Psoas muscle (tissue), 8 donors: ENCODE results near the gene OXER1. TPM values are rescaled to one million over a fixed set of nuclear protein-coding genes. Genes with fewer than 3 reads are reported as not detected.

Source experiments
- ATAC-seq, 4 donors: fragments of 200-7000 bp; cut with Tn5 transposase; one replicate each; pipeline ENCODE4 v1.9.1; 2020; ENCODE audit warnings: moderate library complexity in 3 of 4, mild to moderate bottlenecking in 2 of 4
- DNase-seq, 2 donors: peaks; one replicate each; pipeline ENCODE4 v3.0.0-alpha.2; 2020
- H3K27ac ChIP-seq: fragments of 200-600 bp; one replicate; pipeline ENCODE4 v1.8.0; 2022
- H3K27me3 ChIP-seq, 3 donors: fragments of 200-600 bp in 1 of 3; one replicate each; pipeline versions ENCODE4 v1.6.1 to v1.8.0; 2013 to 2022; ENCODE audit warnings: low read length in 2 of 3, mild to moderate bottlenecking in 2 of 3, moderate library complexity in 1 of 3; ENCODE audit not compliant: insufficient read depth in 3 of 3
- H3K36me3 ChIP-seq, 2 donors: fragments of 200-600 bp in 1 of 2; one replicate each; pipeline versions ENCODE4 v1.6.1 to v1.8.0; 2013 to 2022; ENCODE audit warnings: low read depth in 1 of 2, mild to moderate bottlenecking in 1 of 2, moderate library complexity in 1 of 2; ENCODE audit not compliant: insufficient read depth in 1 of 2
- H3K4me1 ChIP-seq: fragments of 200-600 bp; one replicate; pipeline ENCODE4 v1.8.0; 2022
- H3K4me3 ChIP-seq: fragments of 200-600 bp; one replicate; pipeline ENCODE4 v1.8.0; 2022; ENCODE audit warnings: mild to moderate bottlenecking
- H3K9me3 ChIP-seq: fragments of 200-600 bp; one replicate; pipeline ENCODE4 v1.8.0; 2022
- WGBS, 3 donors: extraction: QIAGEN DNeasy Blood & Tissue Kit; methylation state at CpG; one replicate each; pipeline versions ENCODE4 v1.1.6 to v1.1.7; 2013; 5-methylcytosine and 5-hydroxymethylcytosine counted together
- intact Hi-C, 2 donors: fragments of 100-400 bp; cut with DNase I; formaldehyde crosslinking; loops; one replicate each; pipeline versions ENCODE4 v1.11.0 to v1.14.2; 2022
- polyA plus RNA-seq, 3 donors: library from polyadenylated mRNA; stranded (reverse); fragments of 200-250 nt; gene quantifications; one replicate each; pipeline ENCODE4 v1.2.3, GENCODE V29; 2013
- total RNA-seq, 4 donors: library from RNA; stranded (reverse); fragmentation: NEBNext Ultra II Directional in 2 of 4; extraction: Animal tissue kit (Norgen Biotek cat#: 25700) in 2 of 4; gene quantifications; one replicate each; pipeline versions ENCODE4 v1.2.1 to v1.2.4, GENCODE V29; 2021 to 2023
- TF ChIP-seq, protein P1 (sequence below): fragments of 200-600 bp; IDR thresholded peaks from one replicate; pipeline ENCODE4 v1.8.0; 2022; ENCODE audit warnings: antibody characterized with exemption
- donor health status: healthy with polysubstance abuse.
- donor health status: DM: no; HTN: no; CAD: no; lungs with moderate emphysema.
- donor health status: Bipolar disorder and iron deficiency.
- donor health status: healthy.
- donor health status: DM: yes; HTN: yes; CAD: no.
- donor health status: DM: no; HTN: no; CAD: no.
- donor health status: DM: no; HTN: no; CAD: no.
- donor health status: DM: yes; HTN: yes; CAD: no.

OXER1 gene
- total and polyA plus RNA-seq, 7 donors, result 0.04 to 1.2 (median 0.20) TPM

- 60 to 81% (median 65%) methylated on average over 9 of the region's 9 CpGs for WGBS, 3 donors
- Histone ChIP-seq H3K36me3 (no peaks in the 10 kb centered on the region), H3K9me3 (no peaks in the 10 kb centered on the region), H3K27me3 (peaks cover 0 to 11% (median 2%) of the 10 kb centered on the region in 3 donors), H3K4me3 (no peak overlapping the region), H3K27ac (no peak overlapping the region), H3K4me1 (no peaks in the 10 kb centered on the region)
- intact Hi-C loops, result no loop called here
- DNase-seq (no peak), ATAC-seq (no peak)
- TF ChIP-seq, protein P1, sequence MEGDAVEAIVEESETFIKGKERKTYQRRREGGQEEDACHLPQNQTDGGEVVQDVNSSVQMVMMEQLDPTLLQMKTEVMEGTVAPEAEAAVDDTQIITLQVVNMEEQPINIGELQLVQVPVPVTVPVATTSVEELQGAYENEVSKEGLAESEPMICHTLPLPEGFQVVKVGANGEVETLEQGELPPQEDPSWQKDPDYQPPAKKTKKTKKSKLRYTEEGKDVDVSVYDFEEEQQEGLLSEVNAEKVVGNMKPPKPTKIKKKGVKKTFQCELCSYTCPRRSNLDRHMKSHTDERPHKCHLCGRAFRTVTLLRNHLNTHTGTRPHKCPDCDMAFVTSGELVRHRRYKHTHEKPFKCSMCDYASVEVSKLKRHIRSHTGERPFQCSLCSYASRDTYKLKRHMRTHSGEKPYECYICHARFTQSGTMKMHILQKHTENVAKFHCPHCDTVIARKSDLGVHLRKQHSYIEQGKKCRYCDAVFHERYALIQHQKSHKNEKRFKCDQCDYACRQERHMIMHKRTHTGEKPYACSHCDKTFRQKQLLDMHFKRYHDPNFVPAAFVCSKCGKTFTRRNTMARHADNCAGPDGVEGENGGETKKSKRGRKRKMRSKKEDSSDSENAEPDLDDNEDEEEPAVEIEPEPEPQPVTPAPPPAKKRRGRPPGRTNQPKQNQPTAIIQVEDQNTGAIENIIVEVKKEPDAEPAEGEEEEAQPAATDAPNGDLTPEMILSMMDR, result no peak
Measured at GRCh38 chr2:42788478-42788793, 24.5 kb upstream of the OXER1 start.

DNA sequence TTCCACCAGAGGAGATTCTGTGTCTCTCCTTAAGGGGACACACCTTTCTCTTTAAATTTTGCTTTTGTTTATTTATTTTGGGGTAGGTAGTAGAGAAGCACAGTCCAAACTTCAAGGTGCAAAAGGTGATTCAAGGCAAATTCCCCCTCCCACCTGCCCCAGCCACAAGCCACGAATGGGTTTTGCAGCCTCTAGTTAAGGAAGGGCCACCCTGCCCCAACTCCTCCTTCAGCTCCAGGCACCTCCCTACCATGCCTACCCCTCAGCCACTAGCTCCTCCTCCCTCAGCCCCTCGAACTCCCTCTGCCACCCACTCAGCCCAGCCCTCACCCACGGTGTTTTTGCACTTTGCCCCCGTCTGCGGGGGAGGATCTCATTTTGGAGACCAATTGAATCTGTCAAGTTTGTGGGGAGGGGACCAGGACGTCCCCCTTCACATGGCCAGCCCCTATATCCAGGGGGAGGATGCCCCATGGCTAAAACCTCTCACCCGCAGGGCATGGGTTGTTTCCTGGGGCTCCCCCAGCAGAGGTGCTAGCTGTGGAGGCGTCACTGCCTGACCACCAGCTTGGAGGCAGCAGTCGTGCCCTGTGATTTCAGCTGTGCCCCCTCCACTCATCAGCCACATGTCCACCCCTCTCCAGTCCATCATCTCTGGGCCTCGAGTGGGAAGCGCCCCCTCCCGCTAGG, 24.0 kb upstream of the OXER1 start:
- no peaks in the 10 kb centered on the region for H3K9me3 ChIP-seq
- ATAC-seq (no peak), DNase-seq (no peak)
- H3K27ac ChIP-seq, result no peak overlapping the region
- TF ChIP-seq, protein P1, result no peak
- 57 to 80% (median 63%) methylated on average over 11 to 12 of the region's 12 CpGs for WGBS, 3 donors
- intact Hi-C loops, result no loop called here
- H3K27me3 ChIP-seq, result peaks cover 0 to 11% (median 2%) of the 10 kb centered on the region in 3 donors
- no peaks in the 10 kb centered on the region for H3K36me3 ChIP-seq
- no peaks in the 10 kb centered on the region for H3K4me1 ChIP-seq
- H3K4me3 ChIP-seq, result no peak overlapping the region

DNA sequence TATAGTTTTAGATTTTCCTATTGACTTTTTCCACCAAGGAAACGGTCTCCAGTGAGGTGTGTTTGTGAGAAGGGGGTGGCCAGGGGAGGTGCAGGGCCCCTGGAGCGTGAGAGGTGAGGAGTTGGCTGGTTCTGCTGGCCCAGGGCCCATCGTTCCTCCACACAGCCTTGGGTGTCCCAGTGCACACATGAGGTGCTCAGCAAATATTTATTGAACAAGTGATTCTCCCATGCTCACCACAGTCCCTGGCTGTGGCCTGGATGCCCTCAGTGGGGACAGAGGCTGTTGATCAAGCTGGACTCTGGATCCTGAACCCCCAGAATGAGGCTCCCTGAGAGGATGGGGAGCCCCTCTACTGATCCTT, 23.5 kb upstream of the OXER1 start:
- 65 to 90% (median 65%) methylated on average over 3 of the region's 3 CpGs for WGBS, 3 donors
- no peaks in the 10 kb centered on the region for H3K36me3 ChIP-seq
- no peak overlapping the region for H3K27ac ChIP-seq
- ATAC-seq (no peak), DNase-seq (no peak)
- H3K9me3 ChIP-seq, result no peaks in the 10 kb centered on the region
- intact Hi-C loops, result no loop called here
- H3K4me3 ChIP-seq, result no peak overlapping the region
- peaks cover 0 to 7% (median 2%) of the 10 kb centered on the region in 3 donors for H3K27me3 ChIP-seq
- TF ChIP-seq, protein P1, result no peak
- H3K4me1 ChIP-seq, result no peaks in the 10 kb centered on the region

DNA sequence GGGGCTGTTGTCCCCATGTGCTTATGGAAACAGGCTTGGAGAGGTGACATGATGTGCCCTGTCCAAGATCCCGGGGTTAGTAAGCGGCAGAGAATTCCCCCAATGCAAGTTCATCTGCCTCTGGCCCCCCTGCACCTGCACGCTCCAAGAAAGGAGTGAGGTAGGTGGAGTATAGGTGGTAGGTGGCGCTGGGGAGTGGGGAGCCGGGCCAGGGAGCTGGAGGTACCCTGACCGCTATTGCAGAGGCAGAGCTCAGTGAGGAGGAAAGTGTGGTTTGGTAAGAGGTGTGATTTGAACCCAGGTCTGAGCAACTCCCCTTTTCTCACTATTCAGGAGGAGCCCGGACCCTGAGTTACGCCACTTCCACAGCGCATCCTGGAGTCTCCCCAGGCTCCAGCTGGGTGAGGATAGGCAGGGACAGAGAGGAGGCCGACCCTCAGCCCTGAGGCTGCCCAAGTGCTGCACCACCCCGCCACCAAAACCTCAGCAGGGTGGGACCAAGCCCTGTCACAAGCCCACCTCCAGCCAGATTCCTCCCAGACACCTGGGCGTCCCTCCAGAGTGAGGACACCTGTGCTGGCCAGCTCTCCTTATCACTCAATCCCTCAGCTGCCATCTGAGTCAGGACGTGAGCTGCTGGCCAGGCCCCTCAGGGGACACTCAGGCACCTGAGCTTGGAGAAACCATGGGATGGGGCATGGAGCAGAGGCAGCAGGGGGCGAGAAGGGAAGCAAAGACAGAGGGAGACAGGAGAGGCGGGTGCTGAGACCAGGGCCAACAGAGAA, 22.8 kb upstream of the OXER1 start:
- H3K4me1 ChIP-seq, result no peaks in the 10 kb centered on the region
- intact Hi-C loops, result no loop called here
- WGBS, 3 donors, result 65 to 76% (median 71%) methylated on average over 15 of the region's 15 CpGs
- no peak overlapping the region for H3K4me3 ChIP-seq
- peaks cover 0 to 7% (median 2%) of the 10 kb centered on the region in 3 donors for H3K27me3 ChIP-seq
- H3K27ac ChIP-seq, result no peak overlapping the region
- ATAC-seq, result no peak
- TF ChIP-seq, protein P1, result no peak
- H3K36me3 ChIP-seq, result no peaks in the 10 kb centered on the region
- DNase-seq, result no peak
- H3K9me3 ChIP-seq, result no peaks in the 10 kb centered on the region
